ENCODE data around the gene CREBRF.

Gene CREBRF

GRCh38 chr5:173033923-173034322, 22.2 kb upstream of the CREBRF start:
- Histone ChIP-seq H3K9me3 (replicated peaks; ENCODE audit: insufficient read depth, low read length) (no peaks in the 10 kb centered on the region), H3K4me1 (ENCODE audit: low read length) (peaks cover 52% of the 10 kb centered on the region), H3K9ac (ENCODE audit: low read length) (no peak overlapping the region), H2AFZ (ENCODE audit: low read length) (no peak overlapping the region), H3K4me3 (ENCODE audit: low read length) (no peak overlapping the region), H3F3A (ENCODE audit: insufficient read depth, low read length) (peaks cover 57% of the 10 kb centered on the region), H3K36me3 (replicated peaks; ENCODE audit: insufficient read depth, low read length) (no peaks in the 10 kb centered on the region), H3K79me2 (ENCODE audit: low read length) (peaks cover 57% of the 10 kb centered on the region), H3K27ac (ENCODE audit: low read length) (peak overlapping the region; percentile 89; the same call in 1 of the 2 replicates), H3K27me3 (replicated peaks; ENCODE audit: insufficient read depth, low read length) (no peaks in the 10 kb centered on the region), H4K20me1 (ENCODE audit: insufficient read depth, low read length) (no peaks in the 10 kb centered on the region), H3K4me2 (ENCODE audit: low read depth, low read length) (peak overlapping the region; percentile 67; the same call in 1 of the 2 replicates), H3K9me2 (replicated peaks; ENCODE audit: insufficient read depth, low read length) (no peaks in the 10 kb centered on the region)
- no peak for DNase-seq
- TF ChIP-seq CTCF (IDR thresholded peaks at IDR 0.05; ENCODE audit: low read length): no peak
- TF ChIP-seq EZH2 (optimal IDR thresholded peaks at IDR 0.05; ENCODE audit: low read depth, low read length): no peak
- TF ChIP-seq EZH2phosphoT487 (IDR thresholded peaks at IDR 0.05; ENCODE audit: low read length): no peak

GRCh38 chr5:173035904-173036707, 20.0 kb upstream of the CREBRF start:
- Histone ChIP-seq H3K9me2 (replicated peaks; ENCODE audit: insufficient read depth, low read length) (no peaks in the 10 kb centered on the region), H3K4me1 (ENCODE audit: low read length) (peaks cover 39% of the 10 kb centered on the region), H3K36me3 (replicated peaks; ENCODE audit: insufficient read depth, low read length) (no peaks in the 10 kb centered on the region), H3K9me3 (replicated peaks; ENCODE audit: insufficient read depth, low read length) (no peaks in the 10 kb centered on the region), H3F3A (ENCODE audit: insufficient read depth, low read length) (peaks cover 46% of the 10 kb centered on the region), H3K27ac (ENCODE audit: low read length) (peak overlapping the region; percentile 89), H2AFZ (ENCODE audit: low read length) (peak overlapping the region; percentile 0; the same call in 1 of the 2 replicates), H3K4me2 (ENCODE audit: low read depth, low read length) (peak overlapping the region; percentile 69), H3K4me3 (ENCODE audit: low read length) (peak overlapping the region; percentile 48), H3K27me3 (replicated peaks; ENCODE audit: insufficient read depth, low read length) (no peaks in the 10 kb centered on the region), H3K79me2 (ENCODE audit: low read length) (peaks cover 37% of the 10 kb centered on the region), H4K20me1 (ENCODE audit: insufficient read depth, low read length) (no peaks in the 10 kb centered on the region), H3K9ac (ENCODE audit: low read length) (peak overlapping the region; percentile 71)
- TF ChIP-seq CTCF (IDR thresholded peaks at IDR 0.05; ENCODE audit: low read length) (no peak), EZH2 (optimal IDR thresholded peaks at IDR 0.05; ENCODE audit: low read depth, low read length) (no peak), EZH2phosphoT487 (IDR thresholded peaks at IDR 0.05; ENCODE audit: low read length) (no peak)
- DNase-seq: peak; percentile 78

GRCh38 chr5:173039188-173039587, 17.0 kb upstream of the CREBRF start:
- Histone ChIP-seq H3K27ac (ENCODE audit: low read length) (no peak overlapping the region), H4K20me1 (ENCODE audit: insufficient read depth, low read length) (no peaks in the 10 kb centered on the region), H3K9ac (ENCODE audit: low read length) (no peak overlapping the region), H3K9me3 (replicated peaks; ENCODE audit: insufficient read depth, low read length) (no peaks in the 10 kb centered on the region), H3K9me2 (replicated peaks; ENCODE audit: insufficient read depth, low read length) (no peaks in the 10 kb centered on the region), H3K36me3 (replicated peaks; ENCODE audit: insufficient read depth, low read length) (no peaks in the 10 kb centered on the region), H3K4me1 (ENCODE audit: low read length) (peaks cover 23% of the 10 kb centered on the region), H2AFZ (ENCODE audit: low read length) (no peak overlapping the region), H3K4me2 (ENCODE audit: low read depth, low read length) (no peak overlapping the region), H3K4me3 (ENCODE audit: low read length) (no peak overlapping the region), H3F3A (ENCODE audit: insufficient read depth, low read length) (peaks cover 29% of the 10 kb centered on the region), H3K27me3 (replicated peaks; ENCODE audit: insufficient read depth, low read length) (no peaks in the 10 kb centered on the region), H3K79me2 (ENCODE audit: low read length) (peaks cover 9% of the 10 kb centered on the region)
- DNase-seq: no peak
- no peak for TF ChIP-seq CTCF (IDR thresholded peaks at IDR 0.05; ENCODE audit: low read length)
- no peak for TF ChIP-seq EZH2phosphoT487 (IDR thresholded peaks at IDR 0.05; ENCODE audit: low read length)
- TF ChIP-seq EZH2 (optimal IDR thresholded peaks at IDR 0.05; ENCODE audit: low read depth, low read length): no peak

All from MM.1S (cell line).